CD4-positive, alpha-beta T cell (primary cell): ENCODE data around the gene BAIAP2. TPM values are rescaled to one million over a fixed set of nuclear protein-coding genes. Genes with fewer than 3 reads are reported as not detected.

ENCODE experiments used
- ATAC-seq: fragments of 200-7000 bp; cut with Tn5 transposase; one replicate; pipeline ENCODE4 v1.10.0; 2022; ENCODE audit warnings: mild to moderate bottlenecking; ENCODE audit not compliant: poor library complexity
- CTCF ChIA-PET: fragments of 350-600 bp; sonication (Branson Sonifier 250); formaldehyde crosslinking; loops from one replicate; lab custom pipeline; 2021; ENCODE audit warnings: antibody characterized with exemption, inconsistent platforms; lab: Charles Lee
- POLR2A ChIA-PET: fragments of 350-600 bp; sonication (Branson Sonifier 250); formaldehyde crosslinking; loops from one replicate; lab custom pipeline; 2021; ENCODE audit warnings: antibody characterized with exemption, inconsistent platforms; lab: Charles Lee
- DNase-seq, 14 experiments: peaks; one replicate each; pipeline ENCODE4 v3.0.0-alpha.2; 2013 to 2020; ENCODE audit warnings: mixed read lengths in 2 of 14
- H3K27ac ChIP-seq, 2 donors: one replicate each; pipeline versions ENCODE4 v1.5.1 to v1.7.0; 2013; ENCODE audit warnings: low read length in 2 of 2, low read depth in 1 of 2, mild to moderate bottlenecking in 1 of 2
- H3K27me3 ChIP-seq, 2 experiments: 1 replicate in 1 of 2; 2 replicates in 1 of 2; pipeline versions ENCODE4 v1.6.1 to v1.7.0; 2013; ENCODE audit warnings: low read length in 2 of 2, control low read depth in 1 of 2, mild to moderate bottlenecking in 1 of 2, moderate library complexity in 1 of 2; ENCODE audit not compliant: insufficient read depth in 2 of 2, control insufficient read depth in 1 of 2
- H3K36me3 ChIP-seq: one replicate; pipeline ENCODE4 v1.6.1; 2013; ENCODE audit warnings: low read length, control low read depth; ENCODE audit not compliant: insufficient read depth
- H3K4me1 ChIP-seq: one replicate; pipeline ENCODE4 v1.6.1; 2013; ENCODE audit warnings: low read length, control low read depth; ENCODE audit not compliant: insufficient read depth
- H3K4me3 ChIP-seq: one replicate; pipeline ENCODE4 v1.5.1; 2013; ENCODE audit warnings: mild to moderate bottlenecking, low read length, moderate library complexity
- H3K9me3 ChIP-seq, 2 experiments: 1 replicate in 1 of 2; 2 replicates in 1 of 2; pipeline versions ENCODE4 v1.6.1 to v1.7.0; 2013; ENCODE audit warnings: low read length in 2 of 2, mild to moderate bottlenecking in 2 of 2, control low read depth in 1 of 2, moderate library complexity in 1 of 2; ENCODE audit not compliant: control insufficient read depth in 1 of 2, insufficient read depth in 1 of 2
- H3K27ac Mint-ChIP-seq: one replicate; pipeline ENCODE4 v1.8.0; 2020; ENCODE audit warnings: mixed read lengths
- H3K27me3 Mint-ChIP-seq: one replicate; pipeline ENCODE4 v1.8.0; 2021; ENCODE audit warnings: mixed read lengths
- H3K36me3 Mint-ChIP-seq: one replicate; pipeline ENCODE4 v1.8.0; 2021; ENCODE audit warnings: low read depth, mixed read lengths
- H3K4me1 Mint-ChIP-seq: one replicate; pipeline ENCODE4 v1.8.0; 2021; ENCODE audit warnings: low read depth, mixed read lengths
- H3K4me3 Mint-ChIP-seq: one replicate; pipeline ENCODE4 v1.8.0; 2020; ENCODE audit warnings: mild to moderate bottlenecking, mixed read lengths
- H3K9me3 Mint-ChIP-seq: one replicate; pipeline ENCODE4 v1.8.0; 2020; ENCODE audit warnings: mixed read lengths
- intact Hi-C, 2 experiments: fragments of 100-400 bp; cut with DNase I in 1 of 2; cut with micrococcal nuclease in 1 of 2; formaldehyde crosslinking; loops; one replicate each; pipeline versions ENCODE4 v1.15.1 to v1.9.0; 2023 to 2025; cut with DNase I, micrococcal nuclease
- total RNA-seq, 174 experiments: library from RNA in 2 of 174; stranded (reverse) in 2 of 174; gene quantifications; one replicate each; pipeline ENCODE4 v1.2.3 and lab custom pipeline; 2021 to 2026
- TF ChIP-seq, protein P1 (sequence below): fragments of 200-600 bp; IDR thresholded peaks from one replicate; pipeline ENCODE4 v1.8.0; 2022; ENCODE audit warnings: antibody characterized with exemption, mild to moderate bottlenecking

The BAIAP2 gene
- total RNA-seq, 2 experiments from 2014 or later: 4.2 to 4.9 TPM

DNA sequence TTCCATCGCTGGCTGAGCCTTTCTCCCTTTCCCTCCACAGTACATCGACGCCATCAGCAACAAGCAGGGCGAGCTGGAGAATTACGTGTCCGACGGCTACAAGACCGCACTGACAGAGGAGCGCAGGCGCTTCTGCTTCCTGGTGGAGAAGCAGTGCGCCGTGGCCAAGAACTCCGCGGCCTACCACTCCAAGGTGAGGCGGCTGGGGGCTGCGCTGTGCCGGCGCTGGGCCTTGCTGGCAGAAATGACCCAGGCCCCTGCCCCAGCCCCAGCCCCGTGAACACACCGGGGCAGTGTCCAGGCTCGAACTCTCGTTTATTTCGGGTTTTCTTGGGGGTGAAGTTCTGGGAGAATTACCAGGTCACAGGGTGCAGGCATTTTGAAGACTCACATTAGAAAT lies 64.9 kb downstream of the BAIAP2 start:
- Histone ChIP-seq H3K27me3 (no peaks in the 10 kb centered on the region), H3K4me3 (no peak overlapping the region), H3K36me3 (no peaks in the 10 kb centered on the region), H3K27ac (no peak overlapping the region), H3K4me1 (peaks cover 58% of the 10 kb centered on the region), H3K9me3 (no peaks in the 10 kb centered on the region)
- peaks cover 15% of the 10 kb centered on the region for H3K4me1 Mint-ChIP-seq
- intact Hi-C loops: loop anchor here (2.0 to 5.0 kb wide), 3 partner anchors 38 to 673 kb away; no protein-coding TSS in a partner anchor
- H3K9me3 Mint-ChIP-seq: no peaks in the 10 kb centered on the region
- POLR2A ChIA-PET: no interaction called here
- DNase-seq: no peak
- H3K36me3 Mint-ChIP-seq: no peaks in the 10 kb centered on the region
- ATAC-seq: no peak
- no peaks in the 10 kb centered on the region for H3K27me3 Mint-ChIP-seq
- TF ChIP-seq, protein P1, sequence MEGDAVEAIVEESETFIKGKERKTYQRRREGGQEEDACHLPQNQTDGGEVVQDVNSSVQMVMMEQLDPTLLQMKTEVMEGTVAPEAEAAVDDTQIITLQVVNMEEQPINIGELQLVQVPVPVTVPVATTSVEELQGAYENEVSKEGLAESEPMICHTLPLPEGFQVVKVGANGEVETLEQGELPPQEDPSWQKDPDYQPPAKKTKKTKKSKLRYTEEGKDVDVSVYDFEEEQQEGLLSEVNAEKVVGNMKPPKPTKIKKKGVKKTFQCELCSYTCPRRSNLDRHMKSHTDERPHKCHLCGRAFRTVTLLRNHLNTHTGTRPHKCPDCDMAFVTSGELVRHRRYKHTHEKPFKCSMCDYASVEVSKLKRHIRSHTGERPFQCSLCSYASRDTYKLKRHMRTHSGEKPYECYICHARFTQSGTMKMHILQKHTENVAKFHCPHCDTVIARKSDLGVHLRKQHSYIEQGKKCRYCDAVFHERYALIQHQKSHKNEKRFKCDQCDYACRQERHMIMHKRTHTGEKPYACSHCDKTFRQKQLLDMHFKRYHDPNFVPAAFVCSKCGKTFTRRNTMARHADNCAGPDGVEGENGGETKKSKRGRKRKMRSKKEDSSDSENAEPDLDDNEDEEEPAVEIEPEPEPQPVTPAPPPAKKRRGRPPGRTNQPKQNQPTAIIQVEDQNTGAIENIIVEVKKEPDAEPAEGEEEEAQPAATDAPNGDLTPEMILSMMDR: no peak
- no peak overlapping the region for H3K4me3 Mint-ChIP-seq
- CTCF ChIA-PET: no interaction called here
- no peak overlapping the region for H3K27ac Mint-ChIP-seq

DNA sequence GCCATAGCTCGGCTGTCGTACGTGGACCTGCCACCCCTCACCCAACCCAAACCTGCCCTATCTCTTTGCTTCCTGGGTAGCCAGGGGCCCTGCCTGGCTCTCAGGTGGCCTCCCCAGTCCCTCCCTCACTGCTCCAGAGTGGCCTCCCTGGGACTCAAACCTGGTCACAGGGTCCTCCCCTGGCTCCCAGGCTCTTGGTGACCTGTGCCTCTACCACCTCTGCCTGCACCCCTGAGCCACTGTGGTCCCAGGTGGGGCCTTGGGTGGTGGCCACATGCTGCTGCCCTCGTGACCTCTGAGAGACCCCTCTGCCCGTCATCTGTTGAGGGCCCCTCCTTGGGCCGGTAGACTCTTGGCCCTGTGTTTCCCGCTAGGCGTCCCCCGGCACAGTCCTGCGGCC lies 65.7 kb downstream of the BAIAP2 start:
- Histone ChIP-seq H3K36me3 (no peaks in the 10 kb centered on the region), H3K4me1 (peaks cover 51% of the 10 kb centered on the region), H3K9me3 (no peaks in the 10 kb centered on the region), H3K4me3 (no peak overlapping the region), H3K27me3 (no peaks in the 10 kb centered on the region), H3K27ac (no peak overlapping the region)
- H3K9me3 Mint-ChIP-seq: no peaks in the 10 kb centered on the region
- TF ChIP-seq, protein P1: no peak
- ChIA-PET CTCF (no interaction called here), POLR2A (no interaction called here)
- DNase-seq (no peak), ATAC-seq (no peak)
- H3K27me3 Mint-ChIP-seq: no peaks in the 10 kb centered on the region
- H3K27ac Mint-ChIP-seq: no peak overlapping the region
- no peaks in the 10 kb centered on the region for H3K36me3 Mint-ChIP-seq
- peaks cover 9% of the 10 kb centered on the region for H3K4me1 Mint-ChIP-seq
- no peak overlapping the region for H3K4me3 Mint-ChIP-seq
- intact Hi-C loops: loop anchor here (1.0 to 5.0 kb wide), 7 partner anchors 38 to 674 kb away; no protein-coding TSS in a partner anchor

DNA sequence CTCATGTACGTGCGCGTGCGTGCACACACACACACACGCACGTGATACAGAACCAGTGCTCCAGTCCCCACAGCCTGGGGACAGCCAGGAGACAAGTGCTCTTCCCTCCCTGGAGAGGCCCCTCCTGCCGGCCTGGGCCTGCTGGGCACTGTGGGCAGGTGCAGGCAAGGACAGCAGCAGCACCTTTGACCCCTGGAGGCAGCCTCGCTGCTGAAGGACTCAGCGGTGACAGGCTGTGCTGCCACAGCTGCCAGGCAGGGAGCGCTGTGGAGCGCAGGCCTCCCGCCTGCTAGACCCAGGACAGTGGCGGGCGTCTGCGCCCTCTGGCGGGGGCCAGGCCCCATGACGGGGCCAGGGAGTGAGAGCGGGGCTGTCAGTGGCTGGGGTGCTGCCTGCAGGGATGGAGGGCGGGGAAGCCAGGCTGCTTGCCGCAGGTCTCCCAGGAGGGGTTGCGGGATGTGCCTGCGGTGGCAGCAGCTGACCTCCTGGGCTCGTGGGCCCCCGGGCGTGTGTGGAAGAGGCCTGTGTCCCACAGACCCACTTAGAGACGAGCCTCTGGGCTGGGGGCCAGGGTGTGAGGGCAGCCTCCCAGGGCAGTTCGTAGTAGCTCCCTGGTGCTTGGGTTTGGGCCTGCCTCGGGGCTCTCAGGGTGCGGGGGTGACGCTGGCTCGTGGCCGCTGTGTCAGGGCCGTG lies 66.8 kb downstream of the BAIAP2 start:
- POLR2A ChIA-PET: interaction anchor here (0.5 to 1.2 kb wide), 2 partner anchors 78 to 1067 kb away, joined by 3 to 6 read pairs; no protein-coding TSS in a partner anchor
- Histone ChIP-seq H3K27me3 (no peaks in the 10 kb centered on the region), H3K36me3 (no peaks in the 10 kb centered on the region), H3K9me3 (no peaks in the 10 kb centered on the region), H3K27ac (no peak overlapping the region), H3K4me1 (peaks cover 40% of the 10 kb centered on the region), H3K4me3 (no peak overlapping the region)
- Mint-ChIP-seq H3K4me3 (peak overlapping the region; percentile 34), H3K27ac (no peak overlapping the region), H3K4me1 (peaks cover 3% of the 10 kb centered on the region), H3K9me3 (no peaks in the 10 kb centered on the region), H3K36me3 (no peaks in the 10 kb centered on the region), H3K27me3 (no peaks in the 10 kb centered on the region)
- ATAC-seq (peak; percentile 100), DNase-seq (peak; percentile 80 to 93 (median 88))
- intact Hi-C loops: loop anchor here (1.0 to 5.0 kb wide), 7 partner anchors 39 to 675 kb away; no protein-coding TSS in a partner anchor
- TF ChIP-seq, protein P1: peak; percentile 100
- CTCF ChIA-PET: interaction anchor here (0.6 to 2.0 kb wide), 28 partner anchors 9 to 675 kb away, joined by 3 to 35 read pairs (median 4); partner anchors contain the start of genes CEP131, CHMP6, NDUFAF8 and TEPSIN
